ENCODE data around the gene HEATR9.
"Not testable (repeated sequence)": the region's sequence is repeated elsewhere in the genome, so short reads cannot be mapped to it uniquely, and the experiment has no call there.

Gene HEATR9, protein sequence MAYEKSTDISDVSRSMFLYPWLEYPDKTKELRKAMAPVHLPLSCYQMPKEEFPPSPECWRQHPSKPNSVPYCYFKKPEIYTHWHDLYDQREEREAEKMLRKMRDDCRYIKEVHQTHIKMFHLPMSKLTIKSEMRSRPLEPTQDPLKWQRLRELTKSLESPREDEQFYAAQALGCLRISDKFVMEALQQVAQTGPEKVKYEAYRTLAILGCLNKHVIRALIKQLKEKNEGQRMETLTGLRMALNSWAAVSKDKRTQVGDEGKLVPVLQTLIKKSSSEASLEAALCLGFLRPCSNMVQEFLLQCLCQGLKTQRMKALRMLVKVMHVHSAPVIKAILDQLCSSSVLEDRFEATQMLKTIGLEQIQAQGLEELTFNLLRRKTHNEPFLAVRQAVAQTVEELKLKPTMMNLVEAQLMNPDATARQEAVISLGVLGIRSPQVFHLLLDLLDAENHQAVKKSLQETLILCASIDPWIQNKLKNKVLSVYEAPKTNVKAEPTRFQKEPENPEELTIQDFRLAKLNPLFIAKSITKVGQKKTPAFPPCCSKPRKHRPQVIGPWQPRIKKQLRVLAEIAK

DNA sequence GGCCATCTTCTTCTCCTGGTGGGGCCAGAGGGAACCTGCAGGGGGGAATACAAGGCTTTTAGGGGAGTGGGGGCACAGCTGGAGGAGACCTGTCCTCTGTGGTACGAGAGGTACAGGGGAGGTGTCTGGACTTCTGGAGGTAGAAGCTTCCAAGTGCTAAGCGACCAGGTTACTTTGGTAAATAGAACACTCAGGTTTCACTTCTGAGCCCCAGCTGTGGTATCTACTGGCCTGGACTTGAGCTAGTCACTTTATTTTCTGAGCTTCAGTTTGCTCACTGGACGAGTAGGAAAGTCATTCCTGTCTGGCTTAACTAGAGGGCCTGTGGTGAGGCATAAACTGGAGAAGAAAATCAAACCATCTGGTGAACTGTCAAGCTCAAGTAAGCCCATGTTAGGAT lies at the start of gene HEATR9:
Gene HEATR9, minus strand, starts transcription at position 155 of the 400 bp plus-strand sequence. Its CDS starts 149 bp downstream, at position 6.
- DNase-seq (ENCODE audit: low spot score): no peak

DNA sequence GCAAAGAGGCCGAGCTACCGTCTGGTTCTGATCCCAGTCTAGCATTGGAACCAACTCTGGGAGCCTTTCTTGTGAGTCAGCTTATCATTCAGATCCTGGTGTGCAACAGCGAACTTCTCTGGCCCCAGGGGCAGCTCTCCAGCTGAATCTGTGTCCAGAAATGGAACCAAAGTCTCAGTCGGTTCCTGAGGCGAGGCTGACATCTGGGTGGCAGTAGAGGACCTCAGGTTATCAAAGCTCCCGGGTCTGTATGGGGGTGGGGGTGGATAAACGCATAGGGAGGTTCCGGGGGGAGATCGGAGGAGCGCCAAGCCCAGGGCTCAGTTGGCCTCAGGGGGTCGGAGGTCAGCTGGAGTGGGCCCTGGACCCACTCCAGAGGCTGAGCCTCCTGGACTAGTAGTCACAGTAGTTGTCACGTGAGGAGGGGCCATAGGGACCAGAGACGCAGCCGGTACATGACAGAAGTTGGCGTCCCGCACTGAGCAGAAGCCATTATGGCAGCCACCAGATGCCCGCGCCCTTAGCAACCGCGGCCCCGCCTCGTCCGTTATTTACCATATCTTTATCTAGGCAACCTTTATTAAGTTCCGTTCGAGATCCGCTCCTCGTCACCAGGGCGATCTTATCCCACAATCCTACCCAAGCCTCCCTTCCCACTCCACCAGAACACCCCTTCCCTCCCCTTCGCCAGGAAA lies 49.0 kb upstream of the HEATR9 start:
- no peak for DNase-seq (ENCODE audit: low spot score)

DNA sequence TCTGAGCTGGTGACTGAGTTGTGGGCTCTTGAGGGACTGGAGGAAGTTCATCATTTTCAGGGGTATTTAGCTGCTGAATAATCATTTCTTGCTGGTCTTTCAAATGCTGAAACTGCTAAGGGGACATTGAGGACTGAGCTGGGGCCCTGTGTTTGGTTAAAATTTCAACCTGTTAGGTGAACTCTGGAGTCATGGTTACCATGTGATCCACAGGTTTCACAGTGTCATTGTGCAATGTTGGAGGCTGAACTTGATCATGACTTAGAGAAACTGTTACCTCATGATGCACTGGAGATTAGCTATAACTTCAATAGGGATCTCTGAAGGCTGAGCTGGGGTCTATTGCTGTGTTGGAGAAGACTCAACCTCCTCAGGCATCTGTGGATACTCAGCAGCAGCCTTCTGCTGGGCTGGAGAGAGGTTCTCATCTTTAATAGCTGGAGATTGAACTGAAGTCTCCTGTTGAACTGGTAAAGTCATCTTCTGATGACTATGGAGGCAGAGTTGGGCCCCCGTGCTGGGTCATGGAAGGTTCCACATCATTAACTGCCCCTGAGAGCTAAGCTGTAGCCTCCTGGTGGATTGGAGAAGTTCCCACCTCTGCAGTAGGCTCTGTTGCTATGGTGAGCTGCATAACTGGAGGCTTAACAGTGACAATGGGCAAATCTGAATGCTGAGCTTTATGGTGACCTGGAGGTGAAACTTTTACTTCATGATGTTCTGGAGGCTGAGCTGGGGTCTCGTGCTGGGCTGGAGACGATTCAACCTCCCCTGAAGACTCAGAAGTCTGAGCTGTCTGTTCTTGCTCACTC lies 46.7 kb upstream of the HEATR9 start:
- no peak for DNase-seq (ENCODE audit: low spot score)

DNA sequence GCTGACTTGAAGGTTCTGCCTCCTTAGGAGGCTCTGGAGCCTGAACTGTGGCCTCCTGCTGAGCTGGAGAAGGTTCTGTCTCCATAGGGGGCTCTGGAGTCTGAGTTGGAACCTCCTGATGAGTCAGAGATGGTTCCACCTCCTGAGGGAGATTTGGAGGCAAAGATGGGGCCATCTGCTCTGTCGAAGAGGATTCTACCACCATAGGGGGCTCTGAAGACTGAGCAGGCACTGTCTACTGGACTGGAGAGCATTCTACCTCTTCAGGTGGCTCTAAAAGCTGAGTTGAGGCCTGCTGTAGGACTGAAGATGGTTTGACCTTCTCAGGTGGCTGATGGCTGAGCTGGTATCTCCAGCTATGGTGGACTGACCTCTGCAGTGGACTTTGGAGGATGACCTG lies 45.7 kb upstream of the HEATR9 start:
- DNase-seq (ENCODE audit: low spot score): no peak

DNA sequence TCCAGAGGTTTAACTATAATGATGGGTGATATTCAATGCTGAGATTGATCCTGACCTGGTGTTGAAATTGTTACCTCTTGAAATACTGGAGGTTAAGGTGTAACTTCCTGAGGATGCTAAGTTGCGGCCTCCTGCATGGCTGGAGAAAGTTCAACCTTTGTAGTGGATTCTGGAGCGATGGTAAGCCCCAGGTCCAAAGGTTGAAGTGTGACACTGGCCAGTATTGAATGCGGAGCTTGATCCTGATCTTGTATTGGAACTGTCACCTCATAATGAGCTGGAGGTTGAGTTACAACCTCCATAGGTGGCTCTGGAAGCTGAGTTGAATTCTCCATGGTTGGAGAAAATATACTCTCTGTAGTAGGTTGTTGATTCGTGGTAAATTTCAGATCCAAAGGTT lies 44.9 kb upstream of the HEATR9 start:
- no peak for DNase-seq (ENCODE audit: low spot score)

DNA sequence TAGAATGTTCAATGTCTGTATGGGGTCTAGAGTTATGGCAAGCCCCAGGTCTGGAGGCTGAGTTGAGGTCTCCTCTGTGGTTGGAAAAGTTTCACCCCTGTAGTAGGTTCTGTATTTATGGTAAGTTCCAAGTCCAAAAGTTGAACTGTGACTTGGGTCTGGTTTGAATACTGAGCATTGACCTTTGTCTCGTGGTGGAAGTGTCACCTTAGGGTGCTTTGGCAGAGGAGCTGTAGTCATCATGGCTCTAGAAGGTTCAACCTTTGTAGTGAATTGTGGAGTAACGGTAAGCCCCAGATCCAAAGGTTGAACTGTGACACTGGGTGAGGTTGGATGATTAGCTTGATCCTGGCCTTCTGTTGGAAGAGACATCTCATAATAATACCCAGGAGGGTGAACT lies 44.3 kb upstream of the HEATR9 start:
- no peak for DNase-seq (ENCODE audit: low spot score)

DNA sequence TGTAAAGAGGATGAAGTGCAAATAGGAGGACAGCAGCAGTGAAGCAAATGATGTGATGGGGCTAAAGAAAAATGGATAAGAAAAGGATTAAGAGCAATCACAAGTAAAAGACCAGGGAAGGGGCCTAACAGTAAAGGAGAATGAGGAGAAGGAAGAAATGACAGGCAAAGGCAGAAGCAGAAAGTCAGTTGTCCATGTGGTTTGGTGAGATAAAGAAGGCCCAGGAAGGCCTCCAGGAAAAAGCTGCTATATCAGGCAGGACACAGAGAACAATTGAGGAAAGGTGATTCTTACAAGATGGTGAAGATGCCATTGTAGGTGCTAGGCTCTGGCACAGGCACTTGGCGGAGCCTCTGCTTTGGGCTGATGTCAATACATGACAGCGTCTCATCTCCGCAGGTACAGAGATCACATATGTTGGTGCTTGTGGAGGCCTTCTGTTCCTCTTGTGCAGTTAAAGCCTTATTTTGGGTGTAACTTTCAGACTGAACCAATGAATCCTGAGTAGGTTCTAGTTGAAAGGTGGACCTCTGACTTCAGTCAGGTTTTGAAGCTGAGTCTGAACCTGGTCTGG lies 43.7 kb upstream of the HEATR9 start:
- no peak for DNase-seq (ENCODE audit: low spot score)

DNA sequence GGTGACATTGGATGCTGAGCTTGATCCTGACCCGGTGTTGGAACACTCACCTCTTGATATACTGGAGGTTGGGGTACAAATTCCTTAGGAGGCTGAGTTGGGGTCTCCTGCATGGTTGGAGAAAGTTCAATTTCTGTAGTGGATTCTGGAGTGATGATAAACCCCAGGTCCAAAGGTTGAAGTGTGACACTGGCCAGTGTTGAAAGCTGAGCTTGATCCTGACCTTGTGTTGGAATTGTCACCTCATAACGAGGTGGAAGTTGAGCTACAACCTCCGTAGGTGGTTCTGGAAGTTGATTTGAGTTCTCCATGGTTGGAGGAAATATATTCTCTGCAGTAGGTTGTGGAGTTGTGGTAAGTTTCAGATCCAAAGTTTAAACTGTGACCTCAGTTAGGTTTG lies 40.7 kb upstream of the HEATR9 start:
- DNase-seq (ENCODE audit: low spot score): no peak

DNA sequence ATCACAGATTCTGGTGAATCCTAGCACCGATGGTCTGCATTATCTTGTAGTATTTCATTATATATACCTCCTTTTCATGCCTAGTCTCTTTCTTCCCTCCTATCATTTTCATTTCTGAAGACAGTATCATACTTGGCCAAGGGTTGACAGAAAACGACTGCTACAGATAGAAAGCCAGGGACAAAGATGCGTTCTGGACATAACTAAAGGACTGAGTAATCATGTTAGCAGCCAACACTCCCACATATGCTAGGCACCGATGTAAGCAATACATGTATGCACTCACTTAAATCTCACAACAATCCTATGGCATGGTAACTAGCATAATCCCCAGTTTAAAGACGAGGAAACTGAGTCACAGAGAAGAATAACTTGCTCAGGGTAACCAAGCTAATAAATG lies 39.0 kb upstream of the HEATR9 start:
- no peak for DNase-seq (ENCODE audit: low spot score)

DNA sequence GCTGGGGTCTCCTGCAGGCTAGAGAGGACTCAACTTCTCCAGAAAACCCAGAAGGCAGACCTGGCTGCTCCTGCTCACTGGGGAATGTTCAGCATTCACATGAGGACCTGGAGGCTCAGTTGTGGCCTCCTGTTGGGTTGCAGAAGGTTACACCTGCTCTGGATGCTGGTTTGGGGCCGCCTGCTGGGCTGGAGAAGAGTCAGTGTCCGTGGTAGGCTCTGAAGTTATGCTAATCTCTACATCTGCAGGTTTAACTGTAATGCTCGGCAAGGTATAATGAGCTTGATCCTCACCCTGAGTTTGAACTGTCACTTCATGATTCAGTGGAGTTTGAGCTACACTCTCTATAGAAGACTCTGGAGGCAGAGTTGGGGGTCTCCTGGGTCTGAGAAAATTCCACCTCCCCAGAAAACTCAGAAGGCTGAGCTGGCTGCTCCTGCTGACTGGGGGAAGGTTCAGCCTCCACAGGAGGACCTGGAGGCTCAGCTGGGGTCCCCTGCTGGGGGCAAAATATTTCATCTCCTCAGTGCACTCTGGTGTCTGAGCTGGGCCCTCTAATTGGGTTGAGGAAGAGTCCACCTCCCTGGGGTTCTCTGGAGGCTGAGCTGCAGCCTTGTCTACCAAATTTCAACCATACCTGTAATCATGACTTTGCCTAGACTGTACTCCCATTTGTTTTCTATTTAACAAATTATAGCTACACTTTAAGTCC lies 38.4 kb upstream of the HEATR9 start:
- no peak for DNase-seq (ENCODE audit: low spot score)

DNA sequence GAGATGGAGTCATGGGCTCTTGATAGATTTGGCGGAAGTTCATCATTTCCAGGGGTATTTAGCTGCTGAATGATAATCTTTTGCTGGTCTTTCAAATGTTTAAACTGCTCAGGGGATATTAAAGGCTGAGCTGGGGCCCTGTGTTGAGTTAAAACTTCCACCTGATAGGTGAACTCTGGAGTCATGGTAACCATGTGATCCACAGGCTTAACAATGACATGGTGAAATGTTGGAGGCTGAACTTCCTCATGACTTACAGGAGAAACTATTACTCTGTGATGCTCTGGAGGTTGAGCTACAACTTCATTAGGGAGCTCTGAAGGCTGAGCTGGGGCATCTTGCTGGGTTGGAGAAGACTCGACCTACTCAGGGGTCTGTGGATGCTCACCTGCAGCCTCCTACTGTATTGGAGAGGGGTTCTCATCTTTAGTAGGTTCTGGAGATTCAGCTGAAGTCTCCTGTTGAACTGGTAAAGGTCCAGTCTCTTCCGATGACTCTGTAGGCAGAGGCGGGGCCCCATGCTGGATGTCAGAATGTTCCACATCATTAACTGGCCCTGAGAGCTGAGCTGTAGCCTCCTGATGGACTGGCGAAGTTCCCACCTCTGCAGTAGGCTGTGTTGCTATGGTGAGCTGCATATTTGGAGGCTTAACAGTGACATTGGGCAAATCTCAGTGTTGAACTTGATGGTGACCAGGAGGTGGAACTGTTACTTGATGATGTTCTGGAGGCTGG lies 37.7 kb upstream of the HEATR9 start:
- no peak for DNase-seq (ENCODE audit: low spot score)

DNA sequence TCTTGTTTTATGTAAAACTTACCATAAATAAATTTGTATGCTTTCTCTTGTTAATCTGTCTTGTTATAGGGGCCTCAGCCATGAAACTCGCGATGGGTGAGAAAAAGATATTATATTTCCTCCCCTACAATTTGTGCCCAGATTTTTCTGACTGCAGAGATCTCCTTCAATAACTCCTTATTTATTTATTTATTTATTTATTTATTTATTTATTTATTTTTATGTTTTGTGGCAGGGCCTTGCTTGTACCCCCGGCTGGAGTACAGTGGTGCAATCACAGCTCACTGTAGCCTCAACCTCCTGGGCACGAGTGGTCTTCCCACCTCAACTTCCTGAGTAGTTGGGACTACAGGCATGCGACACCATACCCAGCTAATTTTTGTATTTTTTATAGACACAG lies 34.8 kb upstream of the HEATR9 start:
- no peak for DNase-seq (ENCODE audit: low spot score)

DNA sequence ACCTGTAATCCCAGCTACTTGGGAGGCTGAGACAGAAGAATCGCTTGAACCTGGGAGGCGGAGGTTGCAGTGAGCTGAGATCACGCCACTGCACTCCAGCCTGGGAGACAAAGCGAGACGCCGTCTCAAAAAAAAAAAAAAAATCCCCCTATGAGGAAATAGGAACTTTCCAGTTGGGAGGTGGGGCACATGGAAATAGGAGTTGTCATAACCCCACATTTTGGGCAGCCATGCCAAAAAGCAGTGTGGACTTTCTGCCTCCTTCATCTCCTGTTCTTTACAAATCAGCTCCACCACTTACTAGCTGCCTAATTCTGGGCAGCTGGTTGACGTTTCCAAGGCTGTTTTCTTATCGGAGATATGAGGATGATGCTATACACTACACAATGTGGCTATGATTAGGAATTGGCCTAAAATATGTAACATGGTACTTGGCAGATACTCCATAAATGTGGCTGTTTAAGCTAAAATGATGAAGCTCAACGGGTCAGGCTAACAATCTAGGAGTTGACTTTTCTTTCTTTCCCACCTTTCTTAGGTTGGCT lies 33.0 kb upstream of the HEATR9 start:
- no peak for DNase-seq (ENCODE audit: low spot score)

DNA sequence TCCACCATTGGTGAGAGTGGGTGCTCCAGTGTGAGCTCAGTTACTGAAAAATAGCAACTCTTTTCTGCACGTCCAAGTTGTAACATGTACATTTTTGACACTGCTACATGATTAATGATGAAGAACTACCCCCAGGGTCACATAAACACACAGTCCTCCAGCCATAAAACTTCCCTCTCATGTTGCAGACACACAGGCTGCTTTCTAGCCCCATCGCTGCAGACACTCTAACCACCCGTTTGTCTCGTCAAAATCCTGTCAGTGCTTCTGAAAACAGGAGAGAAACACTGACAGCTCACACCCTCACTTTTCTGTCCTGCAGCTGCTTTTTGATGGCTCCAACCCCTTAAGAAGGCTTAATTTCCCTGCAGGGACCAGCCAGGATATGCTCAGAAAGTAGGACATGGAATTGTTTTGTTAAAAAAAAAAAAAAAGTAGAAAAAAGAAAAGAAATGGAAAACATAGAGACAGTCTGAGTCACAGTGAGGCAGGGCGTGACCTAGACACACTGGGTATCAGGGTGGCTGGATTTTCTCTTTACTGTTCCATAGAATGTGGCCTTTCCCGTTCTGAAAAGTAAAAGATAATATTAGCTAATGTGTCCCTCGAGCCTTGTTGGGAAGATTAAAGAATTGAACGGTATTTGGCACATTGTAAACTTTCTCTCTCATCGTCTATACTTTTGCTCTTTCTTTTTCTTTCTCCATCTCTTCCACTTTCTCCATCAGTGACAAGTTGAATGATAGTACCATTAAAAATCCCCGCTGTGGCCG lies 32.2 kb upstream of the HEATR9 start:
- no peak for DNase-seq (ENCODE audit: low spot score)

DNA sequence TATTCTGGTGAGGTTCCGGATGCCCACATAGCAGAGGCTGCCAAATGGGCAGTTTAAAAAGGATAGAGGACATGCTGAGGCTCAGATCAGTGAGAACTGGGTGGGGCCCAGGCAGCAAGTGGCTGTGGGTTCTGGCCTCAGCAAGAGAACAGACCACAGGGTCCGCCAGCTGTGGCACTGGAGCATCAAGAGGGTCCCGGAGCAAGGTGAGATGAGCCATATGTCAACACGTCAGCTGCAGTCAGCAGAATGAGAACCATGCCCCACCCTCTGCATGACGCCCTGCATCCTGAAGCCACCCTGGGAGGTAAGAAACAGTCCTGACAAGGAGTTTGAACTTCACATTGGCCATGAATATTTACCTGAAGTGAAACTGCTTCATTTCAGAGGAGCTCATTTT lies 31.6 kb upstream of the HEATR9 start:
- no peak for DNase-seq (ENCODE audit: low spot score)

DNA sequence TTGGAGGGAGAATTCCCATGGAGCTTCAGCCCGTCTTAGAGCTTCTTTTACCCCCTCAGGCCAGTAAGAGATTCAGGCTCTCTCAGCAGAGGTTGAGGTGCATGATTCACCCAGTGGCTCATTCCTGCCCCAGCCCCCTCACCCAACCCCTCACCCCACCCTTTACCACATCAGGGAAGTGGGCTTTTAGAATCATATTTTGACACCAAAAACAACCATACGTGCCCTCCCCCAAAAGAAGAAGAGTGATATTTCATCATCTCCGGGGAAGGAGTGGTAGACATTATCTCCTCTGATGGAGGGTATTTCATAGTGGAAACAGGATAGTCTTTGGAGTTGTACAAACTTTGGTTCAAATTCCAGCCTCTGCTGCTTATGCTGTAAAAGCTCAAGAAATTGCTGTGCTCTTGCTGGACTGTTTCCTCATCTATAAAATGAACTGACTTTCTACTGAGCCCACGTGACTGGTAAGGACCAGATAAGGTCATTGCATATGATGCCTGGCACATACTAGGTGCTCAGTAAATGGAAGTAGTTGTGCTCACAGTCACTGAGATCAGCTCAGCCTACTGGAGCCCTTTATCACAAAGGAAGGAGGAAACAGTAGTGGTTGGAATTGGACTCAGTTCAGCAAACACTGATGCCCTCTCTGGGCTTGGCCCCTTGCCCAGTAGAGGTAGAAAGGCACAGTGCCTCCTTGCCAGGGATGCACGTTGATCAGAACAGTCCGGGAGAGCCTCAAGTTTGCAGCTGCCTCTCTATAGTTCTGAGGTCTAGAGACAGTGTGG lies 29.8 kb upstream of the HEATR9 start:
- no peak for DNase-seq (ENCODE audit: low spot score)

DNA sequence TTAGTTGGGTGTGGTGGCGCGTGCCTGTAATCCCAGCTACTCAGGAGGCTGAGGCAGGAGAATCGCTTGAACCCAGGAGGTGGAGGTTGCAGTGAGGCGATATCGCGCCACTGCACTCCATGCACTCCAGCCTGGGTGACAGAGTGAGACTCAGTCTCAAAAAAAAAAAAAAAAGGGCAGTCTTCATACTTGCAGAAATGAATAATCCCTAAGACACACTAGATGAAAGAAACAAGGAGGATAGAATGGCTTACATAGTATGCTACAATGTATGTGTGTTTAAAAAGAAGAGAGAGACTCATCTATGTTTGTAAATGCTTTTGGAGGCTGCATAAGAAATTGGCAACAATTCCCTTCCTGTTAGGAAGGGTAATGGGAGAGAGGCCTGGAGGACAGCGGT lies 29.1 kb upstream of the HEATR9 start:
- not testable (repeated sequence) for DNase-seq (ENCODE audit: low spot score)

DNA sequence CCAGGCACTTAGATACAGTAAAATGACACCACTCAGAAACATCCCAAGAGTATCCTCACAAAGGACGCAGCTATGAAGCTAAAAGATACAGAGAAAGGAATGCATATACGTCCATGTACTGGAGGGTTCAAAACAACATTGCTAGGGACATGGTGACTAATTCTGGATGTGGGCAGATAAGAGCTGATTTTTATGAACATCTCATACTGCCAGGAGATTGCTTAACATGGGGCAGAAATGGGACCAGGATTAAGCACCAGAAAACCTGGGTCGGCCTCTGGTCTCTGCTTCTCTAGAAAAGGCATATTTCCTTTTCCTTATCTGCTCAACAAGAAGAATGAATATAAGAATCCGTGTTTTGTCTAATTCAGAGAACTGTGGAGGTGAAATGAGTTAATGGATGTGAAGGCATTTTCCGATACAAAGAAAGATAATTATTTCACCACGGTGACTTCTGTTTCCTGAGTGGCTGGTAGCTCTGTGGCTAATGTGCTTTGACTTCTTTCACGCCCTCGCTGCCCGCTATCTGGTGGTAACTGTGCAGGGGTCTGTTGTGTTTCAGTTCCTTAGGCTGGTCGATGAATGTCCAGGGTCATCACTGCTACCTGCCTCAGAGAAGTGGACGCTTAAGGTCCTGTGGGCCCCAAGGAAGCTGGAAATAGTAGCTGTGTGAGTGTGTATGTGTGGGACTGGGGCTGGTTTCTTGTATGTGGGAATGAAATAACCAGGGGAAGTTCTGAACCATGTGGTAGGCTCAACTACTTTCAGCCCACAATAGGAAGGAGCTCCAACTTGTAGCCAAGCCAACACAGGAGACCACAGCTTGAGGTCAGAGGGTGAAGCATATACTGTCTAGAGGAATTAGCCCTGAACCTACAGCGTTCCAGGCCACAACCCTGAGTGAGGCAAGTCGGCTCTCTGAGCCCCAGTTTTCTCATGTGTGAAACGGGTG lies 27.2 kb upstream of the HEATR9 start:
- no peak for DNase-seq (ENCODE audit: low spot score)

Measured in RKO (cell line).